HEK293 (cell line): Measurements from ENCODE around the gene ZACN.
"Not testable (repeated sequence)": the region's sequence is repeated elsewhere in the genome, so short reads cannot be mapped to it uniquely, and the experiment has no call there.

Experiments
- CTCF ChIP-seq: fragments of 450-650 bp; formaldehyde crosslinking; IDR thresholded peaks from 2 replicates; pipeline ENCODE4 v1.5.1; 2016; ENCODE audit warnings: missing biosample characterization, missing genetic modification characterization
- ZNF324 ChIP-seq: fragments of 450-650 bp; formaldehyde crosslinking; IDR thresholded peaks from 2 replicates; pipeline ENCODE4 v1.5.1; 2016; ENCODE audit warnings: missing biosample characterization, missing genetic modification characterization

GRCh38 chr17:76044475-76045007 is 34.4 kb upstream of the ZACN start:
- not testable (repeated sequence) for TF ChIP-seq ZNF324; CTCF (tag by site-specific recombination)
